Stimulated activated CD8-positive, alpha-beta memory T cell treated with anti-CD3 and anti-CD28 coated beads, Interleukin-15, amount 100 ng/mL, for 1 hour (primary cell): ENCODE measurements around the gene FAM193B.
"Not testable (repeated sequence)": the region's sequence is repeated elsewhere in the genome, so short reads cannot be mapped to it uniquely, and the experiment has no call there.

ENCODE experiments used
- DNase-seq: peaks from one replicate; pipeline ENCODE4 v3.0.0-alpha.2; 2020; ENCODE audit warnings: low read depth

The FAM193B gene

DNA sequence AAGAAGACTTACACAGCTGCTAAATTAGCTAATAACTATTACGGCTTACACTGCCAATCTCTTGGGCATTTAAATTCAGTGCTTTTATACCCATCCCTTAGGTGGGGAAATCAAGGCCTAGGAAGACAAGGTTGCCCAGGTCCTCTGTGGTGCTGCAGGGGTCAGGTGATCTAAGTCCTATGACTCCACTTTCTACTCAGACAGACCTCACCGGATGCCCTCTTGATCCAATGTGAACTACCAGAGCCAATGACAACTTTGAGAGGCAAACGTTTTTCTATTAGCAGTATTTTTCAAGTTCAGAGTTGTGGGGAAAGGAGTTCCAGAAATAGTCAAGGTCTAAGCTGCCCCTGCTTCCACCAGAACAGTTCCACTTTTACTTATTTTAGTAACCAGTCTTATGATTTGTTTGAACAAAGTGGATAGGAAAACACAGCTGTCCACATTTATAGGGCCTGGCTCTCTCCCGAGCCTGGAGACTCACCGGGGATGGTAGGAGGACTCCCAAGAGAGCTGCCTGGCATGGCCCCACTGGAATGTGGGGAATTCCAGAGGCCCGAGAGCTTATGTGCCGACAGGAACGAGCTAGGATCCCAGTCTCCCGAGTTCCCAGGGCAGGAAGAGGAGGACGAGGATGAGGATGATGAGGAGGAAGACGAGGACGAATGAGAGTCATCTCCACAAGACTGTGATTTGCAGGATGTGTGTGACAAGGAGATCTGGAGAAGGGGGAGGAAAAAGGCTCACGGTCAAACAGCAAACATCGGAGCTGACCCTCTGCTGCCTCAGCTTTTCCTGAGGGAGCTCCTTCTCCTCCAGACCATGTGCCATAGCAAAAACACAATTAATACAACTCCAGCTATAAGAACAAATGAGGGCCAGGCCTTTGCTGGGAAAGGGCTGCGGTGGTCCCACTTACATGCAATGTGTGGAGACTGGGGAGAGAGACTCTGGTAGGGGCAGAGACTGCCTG is 16.7 kb downstream of the FAM193B start:
- DNase-seq, result no peak

DNA sequence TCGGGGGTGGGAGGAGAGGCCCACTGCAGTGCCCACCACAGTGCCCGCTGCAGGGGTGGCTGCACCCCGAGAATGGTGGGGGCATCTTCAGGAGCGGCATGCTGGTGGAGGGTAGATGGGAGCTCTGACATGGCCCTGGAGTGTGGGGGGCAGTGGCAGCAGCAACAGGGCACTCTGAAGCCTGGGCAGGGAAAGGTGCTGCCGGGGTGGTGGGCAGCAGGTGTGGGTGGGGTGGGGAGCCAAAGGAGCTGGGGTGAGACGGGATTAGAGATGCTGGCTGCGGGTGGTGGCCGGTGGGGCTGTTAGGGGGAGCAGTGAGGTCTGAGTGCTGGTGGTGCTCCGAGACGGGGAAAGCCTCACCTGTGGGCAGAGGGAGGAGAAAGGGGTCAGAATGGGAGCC is 18.0 kb downstream of the FAM193B start:
- no peak for DNase-seq

GRCh38 chr5:177535125-177535524 is 19.2 kb downstream of the FAM193B start:
- no peak for DNase-seq

- not testable (repeated sequence) for DNase-seq
Observed at GRCh38 chr5:177534433-177534832, 19.9 kb downstream of the FAM193B start.

DNA sequence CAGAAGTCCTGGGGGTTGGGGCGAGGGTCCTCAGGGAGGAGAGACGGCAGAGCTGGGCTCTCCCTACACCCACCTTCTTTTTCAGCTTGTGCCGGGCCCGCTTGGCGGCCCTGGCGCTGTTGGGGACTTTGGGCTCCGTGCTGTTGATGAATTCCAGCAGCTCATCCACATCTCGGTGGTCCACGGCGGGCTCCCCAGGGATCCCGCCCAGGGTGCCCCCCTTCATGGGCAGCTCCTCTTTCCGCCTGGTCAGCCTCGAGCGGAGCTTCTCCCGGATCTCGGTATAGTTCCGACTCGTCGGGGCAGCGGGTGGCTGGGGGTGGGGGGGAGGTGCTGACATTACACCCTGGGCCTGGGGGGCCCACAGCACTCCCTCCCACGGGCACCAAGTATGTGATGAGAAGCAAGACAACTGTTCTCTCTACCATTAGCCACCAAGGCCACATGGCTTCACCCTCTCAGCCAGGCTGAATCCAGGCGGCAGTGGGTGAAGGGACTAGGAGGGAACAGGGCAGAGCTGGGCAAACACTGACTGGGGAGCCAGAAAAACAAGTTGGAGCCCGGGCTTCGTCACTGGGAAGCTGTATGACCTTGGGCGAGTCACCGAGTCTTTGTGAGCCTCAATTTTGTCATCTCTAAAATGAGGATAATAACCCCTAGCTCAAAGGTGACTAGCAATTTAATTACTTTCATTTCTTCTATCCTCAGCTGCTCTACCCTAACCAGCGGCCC is 23.0 kb downstream of the FAM193B start:
- DNase-seq, result no peak

- no peak for DNase-seq
Observed at GRCh38 chr5:177530638-177531037, 23.7 kb downstream of the FAM193B start.

DNA sequence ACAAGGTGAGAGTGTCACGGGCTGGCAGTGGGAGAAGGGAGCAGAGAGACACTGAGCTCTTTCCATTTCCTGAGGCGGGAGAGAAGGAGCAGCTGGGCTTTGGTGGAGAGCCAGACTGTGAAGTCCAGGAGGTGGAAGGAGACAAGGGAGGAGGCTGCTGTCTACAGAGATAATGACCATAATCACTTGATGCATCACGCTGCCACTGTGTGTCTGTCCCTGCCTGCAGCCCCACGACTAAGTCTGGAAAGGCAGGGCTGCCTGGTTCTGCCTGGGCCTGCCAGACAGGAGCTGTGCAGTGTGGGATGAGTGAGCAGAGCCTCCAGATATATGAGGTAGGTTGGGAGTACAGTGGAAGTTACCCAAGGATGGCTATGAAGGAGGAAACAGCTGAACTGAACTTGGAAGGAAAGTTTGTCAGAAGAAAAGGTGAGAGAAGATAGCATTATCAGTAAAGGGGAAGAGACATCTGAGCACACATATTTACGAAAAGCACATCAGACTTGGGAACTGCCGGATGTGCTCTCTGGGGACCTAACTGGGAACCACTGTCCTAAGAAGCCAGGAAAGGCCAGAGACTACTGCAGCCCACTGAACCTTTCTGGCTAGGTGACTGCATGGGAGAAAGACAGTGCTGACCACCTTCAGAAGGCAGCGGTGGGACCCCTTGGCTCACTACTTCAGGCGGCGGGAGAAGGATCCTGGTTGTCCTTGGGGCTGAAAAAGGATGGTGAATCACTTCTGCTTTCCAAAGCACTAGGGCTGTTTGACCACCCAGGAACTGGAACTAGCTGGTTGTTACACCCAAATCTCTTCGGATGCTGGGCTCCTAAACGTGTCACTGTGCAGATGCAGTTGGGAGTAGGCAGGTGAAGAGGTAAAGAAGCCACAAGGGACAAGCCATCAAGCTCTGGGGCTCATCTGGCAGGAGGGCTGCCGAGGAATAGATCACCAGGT is 24.8 kb downstream of the FAM193B start:
- DNase-seq, result no peak

DNA sequence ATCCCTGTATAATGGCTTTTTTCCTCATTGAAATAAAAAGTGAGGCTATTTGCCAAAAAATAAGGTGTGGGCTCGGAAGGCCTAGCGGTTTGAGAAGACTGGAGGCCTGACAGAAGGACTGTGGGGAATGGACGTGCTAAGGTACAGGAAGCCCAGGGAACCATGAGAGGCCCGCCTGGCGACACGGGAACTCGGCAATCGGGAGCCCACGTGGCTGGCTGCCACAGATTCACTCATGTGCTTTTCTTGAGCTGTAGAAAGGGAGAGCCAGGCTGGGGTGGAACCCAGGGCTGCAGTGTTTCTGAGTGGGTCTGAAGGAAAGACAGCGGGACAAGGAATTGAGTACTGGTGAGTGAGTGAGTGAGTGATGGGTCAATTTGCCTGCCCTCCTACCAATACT is 25.7 kb downstream of the FAM193B start:
- DNase-seq, result no peak

DNA sequence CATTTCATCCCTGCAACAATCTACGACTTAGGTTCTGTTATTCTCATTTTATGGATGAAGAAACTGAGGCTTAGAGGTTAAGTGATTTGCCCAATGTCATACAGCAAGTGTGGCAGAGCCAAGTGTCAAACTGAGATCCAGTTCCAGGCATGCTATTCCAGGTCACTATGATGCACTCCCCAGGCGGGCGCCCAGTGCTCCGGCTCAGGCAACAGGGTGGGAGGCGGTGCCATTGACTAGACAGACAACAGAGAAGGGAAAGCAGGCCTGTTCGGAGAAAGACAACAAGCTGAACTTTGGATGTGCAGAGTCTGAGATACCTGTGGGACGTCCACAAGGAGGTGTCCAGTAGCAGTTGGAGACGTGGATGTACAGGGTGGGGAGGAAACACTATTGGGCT is 26.8 kb downstream of the FAM193B start:
- DNase-seq, result no peak

DNA sequence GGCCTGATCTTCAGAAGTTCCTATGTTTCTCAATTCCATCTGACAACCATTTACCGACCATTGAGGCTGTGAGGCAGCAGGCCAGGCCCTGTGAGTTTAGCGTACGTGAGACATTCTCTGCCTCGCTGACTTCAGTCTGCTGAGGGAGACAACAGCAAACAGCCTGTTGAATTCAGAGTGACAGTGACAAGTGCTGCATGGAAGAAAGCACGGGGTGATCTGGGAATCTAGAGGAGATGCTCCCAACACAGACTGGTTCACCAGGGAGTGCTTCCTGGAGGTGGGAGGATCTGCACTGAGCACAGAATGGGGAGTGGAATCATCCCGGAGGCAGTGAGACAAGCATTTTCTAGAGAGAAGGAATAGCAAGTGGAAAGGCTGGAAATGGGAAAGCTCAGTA is 27.6 kb downstream of the FAM193B start:
- DNase-seq, result no peak

DNA sequence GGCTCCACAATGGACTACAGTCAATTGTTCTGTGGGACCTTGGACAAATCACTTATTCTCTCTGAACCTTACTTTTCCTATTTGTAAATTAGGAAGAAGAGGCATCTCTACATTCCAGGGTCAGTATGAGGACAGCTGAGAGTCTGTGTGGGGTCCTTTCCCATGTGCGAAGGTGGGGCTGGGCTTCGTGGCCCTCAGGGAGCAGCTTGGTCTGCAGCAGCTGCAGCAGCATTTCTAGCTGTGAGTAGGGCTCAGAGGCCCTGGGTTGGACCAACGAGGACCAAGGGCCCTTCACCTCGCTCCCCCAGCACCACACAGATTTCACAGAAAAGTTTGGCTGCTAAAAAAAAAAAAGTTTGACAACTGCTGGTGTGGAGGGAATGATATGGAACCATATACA is 28.2 kb downstream of the FAM193B start:
- DNase-seq, result no peak

DNA sequence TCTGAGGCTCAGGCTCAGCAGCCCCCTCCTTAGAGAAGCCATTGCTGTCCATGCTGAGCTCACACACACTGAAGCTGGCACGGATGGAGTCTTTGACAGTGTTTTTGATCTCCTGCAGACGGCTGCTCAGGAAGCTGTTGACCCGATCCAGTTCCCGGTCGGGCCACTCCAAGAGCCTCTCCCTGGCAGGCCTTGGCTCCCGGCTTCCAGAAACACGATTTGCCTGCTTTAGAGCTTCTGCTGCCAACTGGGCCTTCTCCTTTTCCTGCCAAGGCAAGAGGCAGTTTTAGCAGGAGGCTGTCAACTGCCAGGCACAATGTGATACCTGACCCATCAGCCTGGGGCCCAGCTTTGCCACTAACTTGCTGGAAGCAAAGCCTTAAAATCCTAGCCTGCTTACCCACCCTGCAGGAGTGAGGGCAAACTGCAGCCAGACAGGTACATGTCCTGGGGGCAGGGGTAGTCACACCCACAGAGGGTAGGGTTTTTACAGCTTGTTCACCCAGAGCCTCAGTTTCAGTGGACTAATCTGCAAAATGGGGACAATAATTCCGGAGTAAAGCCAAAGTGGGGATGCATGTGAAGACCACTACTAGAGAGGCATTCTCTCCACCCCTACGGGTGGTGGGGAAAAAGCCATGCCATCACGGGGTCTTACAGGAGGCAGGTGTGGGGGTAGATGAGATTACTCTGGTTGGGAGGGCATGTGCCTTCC is 29.3 kb downstream of the FAM193B start:
- DNase-seq, result no peak

DNA sequence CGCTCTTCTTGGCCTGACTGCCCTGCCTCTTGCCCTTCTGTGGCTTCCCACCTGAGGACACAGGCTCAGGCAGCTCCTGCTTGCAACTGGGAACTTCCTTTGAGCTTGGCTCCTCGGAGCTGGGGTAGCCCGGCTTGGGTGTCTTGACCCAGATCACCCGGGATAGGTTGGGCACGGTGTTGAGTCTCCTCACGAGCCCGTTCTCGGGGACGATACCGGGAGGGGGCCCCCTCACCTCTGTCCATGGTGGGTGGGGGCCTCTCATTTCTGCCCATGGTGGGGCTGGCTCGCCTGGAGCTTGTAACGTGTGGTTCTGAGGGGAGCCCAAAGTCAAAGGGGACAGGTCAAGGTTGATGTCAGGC is 29.8 kb downstream of the FAM193B start:
- DNase-seq, result no peak

DNA sequence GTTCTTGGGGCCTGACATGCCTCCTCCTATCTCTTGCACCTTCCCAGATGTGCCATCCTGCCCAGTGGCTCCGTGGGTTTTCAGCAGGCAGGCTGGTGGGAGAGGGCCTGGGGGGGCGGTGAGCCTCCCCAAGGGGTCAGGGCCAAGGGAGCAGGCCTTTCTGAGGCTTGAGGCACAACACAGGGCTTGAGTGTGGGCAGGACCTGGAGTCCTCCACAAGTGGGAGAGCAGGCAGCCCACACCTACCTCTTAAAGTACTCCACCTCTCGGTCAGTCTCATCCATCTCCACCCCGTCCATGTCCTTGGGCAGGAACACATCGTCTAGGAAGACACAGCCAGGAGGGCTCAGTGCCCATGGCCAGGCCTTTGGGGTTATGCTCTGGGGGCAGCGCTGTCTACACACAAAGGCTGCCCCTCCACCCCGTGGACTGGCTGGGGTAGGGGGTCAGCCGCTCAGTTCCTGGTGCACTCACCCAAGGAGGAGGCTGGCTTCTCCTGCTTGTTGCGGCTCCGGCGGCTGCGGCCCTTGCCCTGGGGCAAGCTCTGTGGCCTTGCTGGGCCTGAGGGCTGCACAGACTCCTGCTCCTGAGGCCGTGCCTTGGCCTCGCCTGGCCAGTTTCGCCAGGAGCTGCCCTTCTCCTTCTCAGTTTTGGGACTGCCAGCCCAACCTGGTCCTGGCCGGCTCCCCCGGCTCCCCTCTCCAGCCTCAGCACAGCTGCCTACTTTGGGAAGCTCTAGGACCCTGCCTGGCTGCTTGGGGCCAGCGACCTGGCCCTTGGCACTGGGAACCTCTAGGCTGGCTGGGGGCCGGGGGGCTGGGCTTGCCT is 30.4 kb downstream of the FAM193B start:
- DNase-seq, result no peak

DNA sequence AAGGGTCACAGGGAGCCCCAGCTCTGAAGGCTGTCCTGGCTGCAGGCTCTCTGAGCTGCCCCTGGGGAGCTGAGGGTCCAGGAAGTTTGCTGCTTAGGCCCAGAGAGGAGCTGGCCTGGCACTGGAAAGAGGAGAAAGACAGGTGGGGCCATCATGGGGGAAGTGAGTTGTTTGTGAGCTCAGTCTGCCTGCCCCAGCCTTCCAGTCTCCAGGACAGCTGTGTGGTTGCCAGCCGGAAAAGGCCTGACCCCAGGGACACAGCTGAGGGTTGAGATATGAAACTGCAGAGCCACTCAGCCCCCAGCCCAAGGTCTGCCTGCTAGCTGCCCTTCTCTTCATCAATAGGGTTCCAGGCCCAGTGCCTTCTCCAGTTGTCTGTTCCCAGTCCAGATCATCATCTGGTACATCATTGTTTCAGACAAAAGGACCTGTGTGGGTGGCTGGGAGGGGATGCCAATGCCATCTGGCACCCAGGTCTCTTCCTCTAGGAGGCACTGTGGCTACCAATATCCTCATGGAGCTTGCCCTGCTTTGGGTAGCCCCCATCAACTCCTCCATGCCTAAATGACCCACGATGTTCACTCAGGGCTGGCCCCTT is 33.3 kb downstream of the FAM193B start:
- no peak for DNase-seq

DNA sequence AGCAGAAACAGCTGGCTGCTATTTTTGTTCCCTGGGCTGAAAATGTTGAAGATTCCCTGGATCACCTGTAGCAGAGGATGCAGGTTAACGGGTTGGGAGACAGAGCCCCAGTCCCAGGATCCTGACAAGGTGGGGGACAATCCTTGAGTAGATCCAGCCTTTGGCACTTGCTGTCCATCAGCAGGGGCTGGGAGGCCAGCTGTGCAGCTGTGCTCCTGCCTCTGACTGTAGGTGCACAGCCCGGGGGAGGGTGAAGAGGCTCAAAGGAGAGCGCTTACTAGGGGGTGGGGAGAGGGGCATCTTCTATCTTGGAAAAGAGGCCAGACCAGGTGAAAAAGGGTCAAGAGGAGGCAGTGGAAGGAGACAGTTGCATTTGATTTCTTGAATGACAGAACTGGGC is 34.1 kb downstream of the FAM193B start:
- no peak for DNase-seq

DNA sequence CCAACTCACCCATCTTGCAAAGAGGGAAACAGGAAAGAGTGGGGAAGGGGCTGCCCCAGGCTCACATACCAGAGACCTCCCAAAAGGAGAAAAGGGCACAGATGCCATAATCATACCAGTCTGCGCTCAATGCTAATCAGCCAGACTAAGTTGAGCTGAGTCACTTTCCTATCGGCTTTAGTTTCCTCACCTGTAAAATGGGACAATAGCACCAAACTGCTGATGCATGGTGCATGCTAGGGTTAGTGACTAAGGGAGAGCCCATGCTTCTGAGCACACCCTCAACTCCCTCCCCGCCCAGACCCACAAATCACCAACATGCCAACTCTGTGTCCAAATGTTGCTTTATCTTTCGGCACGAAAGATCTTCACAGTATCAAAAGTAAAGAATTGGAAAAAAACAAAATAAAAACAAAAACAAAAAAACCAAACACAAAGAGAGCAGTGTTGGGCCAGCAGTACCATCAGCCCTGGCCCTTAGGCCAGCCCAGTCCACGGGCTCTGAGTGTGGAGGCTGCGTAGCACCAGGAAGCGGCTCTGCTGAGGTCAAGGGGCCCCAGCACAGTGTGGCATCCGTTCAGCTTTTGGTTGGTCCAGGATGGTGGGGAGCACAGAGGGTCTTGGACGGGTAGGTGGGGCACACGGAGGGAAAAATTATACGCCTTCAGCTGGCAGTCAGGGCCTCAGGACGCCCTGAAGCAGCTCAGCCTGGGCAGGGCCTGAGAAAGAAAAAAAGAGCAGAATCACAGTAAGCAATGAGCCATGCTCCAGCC is 34.7 kb downstream of the FAM193B start:
- no peak for DNase-seq

DNA sequence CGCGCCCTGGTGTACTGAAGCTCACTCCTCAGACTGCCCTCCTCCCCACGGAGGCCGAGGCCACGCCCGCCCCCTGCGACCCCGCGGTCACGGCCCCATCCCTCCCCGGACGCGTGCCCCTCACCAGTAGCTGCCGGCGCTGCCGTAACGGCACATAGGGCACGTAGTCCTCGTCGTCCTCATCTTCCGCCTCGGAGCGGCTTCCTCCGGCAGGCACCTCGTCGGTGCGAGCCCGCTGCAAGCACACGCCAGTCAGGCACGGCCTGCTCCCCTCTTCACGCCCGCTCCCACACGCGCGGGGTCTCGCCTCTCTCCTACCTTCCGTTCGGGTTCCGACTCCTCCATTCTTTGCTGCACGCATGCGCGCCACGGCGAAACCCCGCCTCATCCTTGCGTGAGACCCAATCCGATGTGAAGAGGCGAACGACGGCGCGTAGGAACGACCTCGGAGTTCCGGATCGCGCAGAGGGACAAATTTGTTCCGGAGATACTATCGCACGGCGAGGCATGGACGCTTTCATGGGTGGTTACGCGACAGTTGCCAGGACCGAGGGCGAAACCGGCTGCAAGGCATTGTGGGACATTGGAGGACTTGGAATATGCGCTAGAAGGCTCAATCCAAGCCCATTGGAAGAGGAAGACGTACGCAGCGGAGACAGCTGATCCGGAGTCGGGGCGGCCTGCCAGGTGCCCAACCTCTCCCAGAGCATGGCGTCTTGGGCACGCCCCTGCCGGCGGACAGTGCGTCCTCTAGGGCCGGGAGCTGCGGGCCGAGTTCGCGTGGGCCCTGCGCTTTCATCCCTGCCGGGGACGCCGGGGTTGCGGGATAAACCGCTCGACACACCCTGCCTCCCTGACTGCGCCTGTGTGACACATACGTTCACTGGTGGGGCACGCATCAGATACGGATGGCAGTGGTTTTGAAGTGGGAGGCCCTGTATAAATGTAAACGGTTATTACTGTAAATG is 37.5 kb downstream of the FAM193B start, which contains the start of gene DDX41:
TSS of gene DDX41 (minus strand) at position 361 of the 968 bp plus-strand sequence. CDS start at position 345, 16 bp downstream.
- DNase-seq, result peak; percentile 89
